HL-60 (cell line): ENCODE results near the gene EVA1C.
"Not testable (repeated sequence)": the region's sequence is repeated elsewhere in the genome, so short reads cannot be mapped to it uniquely, and the experiment has no call there.

ENCODE experiments used
- POLR2AphosphoS5 ChIP-seq: IDR thresholded peaks from 2 replicates; pipeline ENCODE4 v1.6.1; 2012; ENCODE audit warnings: low read depth
- REST ChIP-seq: IDR thresholded peaks from 2 replicates; pipeline ENCODE4 v1.6.1; 2012; ENCODE audit warnings: low read depth; ENCODE audit not compliant: insufficient replicate concordance
- SPI1 ChIP-seq: IDR thresholded peaks from 2 replicates; pipeline ENCODE4 v1.6.1; 2012; ENCODE audit warnings: low read depth, mild to moderate bottlenecking, borderline replicate concordance
- TF ChIP-seq, protein P1 (sequence below): IDR thresholded peaks from one replicate; pipeline ENCODE4 v1.5.1; 2011; ENCODE audit warnings: low read length, control low read depth, inconsistent platforms; ENCODE audit not compliant: insufficient read depth

DNA sequence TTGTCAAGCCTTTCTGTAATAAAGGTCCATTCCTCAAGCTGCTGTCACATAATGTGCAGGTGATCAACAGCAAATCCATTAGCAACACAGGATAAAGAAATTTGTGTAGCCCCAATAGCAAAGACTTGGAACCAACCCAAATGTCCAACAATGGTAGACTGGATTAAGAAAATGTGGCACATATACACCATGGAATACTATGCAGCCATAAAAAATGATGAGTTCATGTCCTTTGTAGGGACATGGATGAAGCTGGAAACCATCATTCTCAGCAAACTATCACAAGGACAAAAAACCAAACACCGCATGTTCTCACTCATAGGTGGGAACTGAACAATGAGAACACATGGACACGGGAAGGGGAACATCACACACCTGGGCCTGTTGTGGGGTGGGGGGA is 130.6 kb downstream of the EVA1C start:
- not testable (repeated sequence) for TF ChIP-seq REST, SPI1, POLR2AphosphoS5
- TF ChIP-seq, protein P1, sequence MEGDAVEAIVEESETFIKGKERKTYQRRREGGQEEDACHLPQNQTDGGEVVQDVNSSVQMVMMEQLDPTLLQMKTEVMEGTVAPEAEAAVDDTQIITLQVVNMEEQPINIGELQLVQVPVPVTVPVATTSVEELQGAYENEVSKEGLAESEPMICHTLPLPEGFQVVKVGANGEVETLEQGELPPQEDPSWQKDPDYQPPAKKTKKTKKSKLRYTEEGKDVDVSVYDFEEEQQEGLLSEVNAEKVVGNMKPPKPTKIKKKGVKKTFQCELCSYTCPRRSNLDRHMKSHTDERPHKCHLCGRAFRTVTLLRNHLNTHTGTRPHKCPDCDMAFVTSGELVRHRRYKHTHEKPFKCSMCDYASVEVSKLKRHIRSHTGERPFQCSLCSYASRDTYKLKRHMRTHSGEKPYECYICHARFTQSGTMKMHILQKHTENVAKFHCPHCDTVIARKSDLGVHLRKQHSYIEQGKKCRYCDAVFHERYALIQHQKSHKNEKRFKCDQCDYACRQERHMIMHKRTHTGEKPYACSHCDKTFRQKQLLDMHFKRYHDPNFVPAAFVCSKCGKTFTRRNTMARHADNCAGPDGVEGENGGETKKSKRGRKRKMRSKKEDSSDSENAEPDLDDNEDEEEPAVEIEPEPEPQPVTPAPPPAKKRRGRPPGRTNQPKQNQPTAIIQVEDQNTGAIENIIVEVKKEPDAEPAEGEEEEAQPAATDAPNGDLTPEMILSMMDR, result not testable (repeated sequence)
